Stimulated activated CD8-positive, alpha-beta memory T cell treated with anti-CD3 and anti-CD28 coated beads, Interleukin-7, amount 100 ng/mL, for 48 hours (primary cell): ENCODE results near the gene HEY2.
"Not testable (repeated sequence)": the region's sequence is repeated elsewhere in the genome, so short reads cannot be mapped to it uniquely, and the experiment has no call there.

Experiments
- DNase-seq, 2 donors: peaks; one replicate each; pipeline ENCODE4 v3.0.0-alpha.2; 2020; ENCODE audit warnings: low read depth in 1 of 2; ENCODE audit errors: extremely low read depth in 1 of 2

The HEY2 gene

GRCh38 chr6:125749173-125749864, at the start of gene HEY2:
TSS of gene HEY2 (plus strand) at chr6:125749632. CDS start at chr6:125749777, 145 bp downstream.
- DNase-seq = peak; percentile 79 to 81

GRCh38 chr6:125700581-125701353, 48.7 kb upstream of the HEY2 start:
- DNase-seq = no peak

- DNase-seq = no peak
Measured at GRCh38 chr6:125701354-125701668, 48.1 kb upstream of the HEY2 start.

GRCh38 chr6:125703882-125704281, 45.5 kb upstream of the HEY2 start:
- not testable (repeated sequence) for DNase-seq

- DNase-seq = no peak
Measured at GRCh38 chr6:125707615-125708243, 41.7 kb upstream of the HEY2 start.

GRCh38 chr6:125711013-125711675, 38.3 kb upstream of the HEY2 start:
- no peak for DNase-seq

GRCh38 chr6:125714441-125715090, 34.9 kb upstream of the HEY2 start:
- DNase-seq = no peak

- DNase-seq = no peak
Measured at GRCh38 chr6:125717120-125717731, 32.2 kb upstream of the HEY2 start.

- no peak for DNase-seq
Measured at GRCh38 chr6:125718109-125718508, 31.3 kb upstream of the HEY2 start.

- DNase-seq = no peak
Measured at GRCh38 chr6:125722886-125723285, 26.5 kb upstream of the HEY2 start.

- DNase-seq = no peak
Measured at GRCh38 chr6:125727216-125727615, 22.2 kb upstream of the HEY2 start.

GRCh38 chr6:125728739-125729138, 20.7 kb upstream of the HEY2 start:
- DNase-seq = no peak

GRCh38 chr6:125729983-125730382, 19.4 kb upstream of the HEY2 start:
- no peak for DNase-seq

- no peak for DNase-seq
Measured at GRCh38 chr6:125732398-125732797, 17.0 kb upstream of the HEY2 start.

- DNase-seq = no peak
Measured at GRCh38 chr6:125733516-125734300, 15.7 kb upstream of the HEY2 start.

GRCh38 chr6:125738276-125738675, 11.2 kb upstream of the HEY2 start:
- DNase-seq = no peak

- no peak for DNase-seq
Measured at GRCh38 chr6:125739364-125739763, 10.1 kb upstream of the HEY2 start.

- no peak for DNase-seq
Measured at GRCh38 chr6:125741336-125741735, 8.1 kb upstream of the HEY2 start.

GRCh38 chr6:125742024-125742423, 7.4 kb upstream of the HEY2 start:
- no peak for DNase-seq
